ENCODE measurements around the gene B4GALT3. TPM values are rescaled to one million over a fixed set of nuclear protein-coding genes. Genes with fewer than 3 reads are reported as not detected.

The B4GALT3 gene
- total RNA-seq, 6 donors from 2014 or later: 12.3 to 37.1 (median 27.2) TPM

GRCh38 chr1:161219078-161219892 is 42.0 kb upstream of the B4GALT3 start:
- H3K9me3 ChIP-seq: no peaks in the 10 kb centered on the region
- no peak for ATAC-seq (ENCODE audit: low FRiP score in 2 of 2)

GRCh38 chr1:161218301-161219077 is 41.2 kb upstream of the B4GALT3 start:
- DNase-seq (no peak), ATAC-seq (ENCODE audit: low FRiP score in 2 of 2) (no peak)
- Histone ChIP-seq H3K27ac (peak overlapping the region in 3 of 4 donors; percentile 88 to 95 (median 93)), H3K9me3 (no peaks in the 10 kb centered on the region), H3K36me3 (peaks cover 5 to 19% (median 12%) of the 10 kb centered on the region in 4 donors), H3K27me3 (no peaks in the 10 kb centered on the region), H3K4me3 (peak overlapping the region in 2 of 4 donors; percentile 14 to 50), H3K4me1 (peaks cover 5 to 13% (median 6%) of the 10 kb centered on the region in 4 donors)
- 73 to 74% methylated on average over 8 of the region's 8 CpGs for WGBS, 2 donors
- TF ChIP-seq POLR2A (IDR thresholded peaks at IDR 0.05): no peak
- no peak for TF ChIP-seq CTCF (IDR thresholded peaks at IDR 0.05)
- no peak for TF ChIP-seq EP300 (IDR thresholded peaks at IDR 0.05)
- no peak for TF ChIP-seq POLR2AphosphoS5 (IDR thresholded peaks at IDR 0.05)

More at GRCh38 chr1:161219078-161219892, 42.0 kb upstream of the B4GALT3 start:
- 83 to 92% methylated on average over 5 of the region's 5 CpGs for WGBS, 2 donors
- Histone ChIP-seq H3K4me1 (peaks cover 5 to 10% (median 6%) of the 10 kb centered on the region in 4 donors), H3K27me3 (no peaks in the 10 kb centered on the region), H3K4me3 (no peak overlapping the region), H3K27ac (no peak overlapping the region), H3K36me3 (peaks cover 0 to 11% (median 5%) of the 10 kb centered on the region in 4 donors)
- no peak for TF ChIP-seq EP300 (IDR thresholded peaks at IDR 0.05)
- TF ChIP-seq CTCF (IDR thresholded peaks at IDR 0.05): no peak
- no peak for TF ChIP-seq POLR2AphosphoS5 (IDR thresholded peaks at IDR 0.05)
- TF ChIP-seq POLR2A (IDR thresholded peaks at IDR 0.05): no peak
- DNase-seq: no peak

GRCh38 chr1:161217831-161218230 is 40.5 kb upstream of the B4GALT3 start:
- WGBS, 2 donors: 53 to 62% methylated on average over 6 of the region's 6 CpGs

More at GRCh38 chr1:161217831-161218230, 40.5 kb upstream of the B4GALT3 start:
- Histone ChIP-seq H3K4me3 (peak overlapping the region in 3 of 4 donors; percentile 14 to 50 (median 25)), H3K36me3 (peaks cover 11 to 25% (median 19%) of the 10 kb centered on the region in 4 donors), H3K27ac (peak overlapping the region; percentile 88 to 95 (median 92)), H3K4me1 (peaks cover 5 to 13% (median 6%) of the 10 kb centered on the region in 4 donors), H3K9me3 (no peaks in the 10 kb centered on the region), H3K27me3 (no peaks in the 10 kb centered on the region)
- TF ChIP-seq POLR2AphosphoS5 (IDR thresholded peaks at IDR 0.05) (no peak), POLR2A (IDR thresholded peaks at IDR 0.05) (peak in 1 of 4 donors; percentile 16), EP300 (IDR thresholded peaks at IDR 0.05) (no peak), CTCF (IDR thresholded peaks at IDR 0.05) (no peak)
- no peak for DNase-seq
- ATAC-seq (ENCODE audit: low FRiP score in 2 of 2): no peak

All from upper lobe of left lung (tissue), 6 donors.